H1 (cell line): ENCODE measurements around the gene PFKP.

Source experiments
- CBX5 ChIP-seq: fragments of 300-800, 300-1000 bp; sonication (generic); IDR thresholded peaks from 2 replicates; pipeline ENCODE4 v1.7.1; 2016; ENCODE audit warnings: antibody characterized with exemption, low read length, low read depth
- CREB1 ChIP-seq: IDR thresholded peaks from 2 replicates; pipeline ENCODE4 v1.6.1; 2012; ENCODE audit warnings: inconsistent platforms
- EZH2 ChIP-seq: fragments of 200-600 bp; sonication (generic); IDR thresholded peaks from 2 replicates; pipeline ENCODE4 v1.7.1; 2012; ENCODE audit warnings: low read depth, mild to moderate bottlenecking, moderate library complexity, low read length, inconsistent platforms; ENCODE audit not compliant: severe bottlenecking
- HDAC6 ChIP-seq: IDR thresholded peaks from one replicate; pipeline ENCODE4 v1.7.1; 2012; ENCODE audit warnings: low read depth, mild to moderate bottlenecking, inconsistent platforms, low read length, moderate library complexity
- JUND ChIP-seq: IDR thresholded peaks from 2 replicates; pipeline ENCODE4 v1.6.1; 2011; ENCODE audit warnings: mild to moderate bottlenecking, improper control_type of control experiment, low read length
- POLR2A ChIP-seq, 2 experiments: IDR thresholded peaks; 1 replicate in 1 of 2; 2 replicates in 1 of 2; pipeline ENCODE4 v1.6.1; 2011; ENCODE audit warnings: low read depth in 2 of 2, low read length in 2 of 2, mild to moderate bottlenecking in 2 of 2; ENCODE audit errors: control extremely low read depth in 1 of 2
- POLR2AphosphoS5 ChIP-seq: IDR thresholded peaks from 2 replicates; pipeline ENCODE4 v1.6.1; 2011; ENCODE audit warnings: low read depth, low read length
- RXRA ChIP-seq: IDR thresholded peaks from 2 replicates; pipeline ENCODE4 v1.6.1; 2011; ENCODE audit warnings: low read depth, mild to moderate bottlenecking, low read length, moderate library complexity; ENCODE audit not compliant: insufficient read depth
- SP1 ChIP-seq: IDR thresholded peaks from 2 replicates; pipeline ENCODE4 v1.6.1; 2011; ENCODE audit warnings: low read depth, low read length
- TF ChIP-seq, protein P1 (sequence below), 3 experiments: IDR thresholded peaks; 1 replicate in 2 of 3; 2 replicates in 1 of 3; pipeline versions ENCODE4 v1.5.1 to v1.6.1; 2011; ENCODE audit warnings: low read length in 3 of 3, mild to moderate bottlenecking in 3 of 3, inconsistent platforms in 2 of 3, low read depth in 1 of 3, moderate library complexity in 1 of 3; ENCODE audit not compliant: insufficient read depth in 1 of 3; ENCODE audit errors: control extremely low read depth in 1 of 3

DNA sequence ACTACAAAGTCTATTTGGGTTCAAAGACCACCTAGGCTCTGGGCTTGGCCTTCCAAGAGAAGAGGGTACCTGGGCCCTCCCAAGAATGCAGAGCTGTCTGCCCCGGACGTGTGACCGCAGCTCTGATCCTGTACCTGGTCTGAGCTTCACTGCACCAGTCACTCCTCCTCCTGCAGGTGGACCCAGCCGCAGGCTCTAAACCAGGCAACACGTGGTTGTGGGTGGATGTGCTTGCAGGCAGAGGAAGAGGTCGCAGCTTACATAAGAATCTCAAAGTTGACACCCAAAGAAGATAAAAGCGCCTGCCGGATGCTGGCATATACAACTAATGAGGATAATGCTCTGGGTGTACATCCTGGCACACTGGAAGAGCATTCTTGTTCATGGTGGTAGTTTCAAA is 9.4 kb upstream of the PFKP start:
- no peak for TF ChIP-seq POLR2A (IDR thresholded peaks at IDR 0.05; ENCODE audit: control extremely low read depth in 1 of 2, low read depth in 2 of 2, low read length in 2 of 2)
- TF ChIP-seq POLR2AphosphoS5: no peak
- TF ChIP-seq RXRA: no peak
- no peak for TF ChIP-seq CBX5
- TF ChIP-seq SP1: no peak
- TF ChIP-seq, protein P1, sequence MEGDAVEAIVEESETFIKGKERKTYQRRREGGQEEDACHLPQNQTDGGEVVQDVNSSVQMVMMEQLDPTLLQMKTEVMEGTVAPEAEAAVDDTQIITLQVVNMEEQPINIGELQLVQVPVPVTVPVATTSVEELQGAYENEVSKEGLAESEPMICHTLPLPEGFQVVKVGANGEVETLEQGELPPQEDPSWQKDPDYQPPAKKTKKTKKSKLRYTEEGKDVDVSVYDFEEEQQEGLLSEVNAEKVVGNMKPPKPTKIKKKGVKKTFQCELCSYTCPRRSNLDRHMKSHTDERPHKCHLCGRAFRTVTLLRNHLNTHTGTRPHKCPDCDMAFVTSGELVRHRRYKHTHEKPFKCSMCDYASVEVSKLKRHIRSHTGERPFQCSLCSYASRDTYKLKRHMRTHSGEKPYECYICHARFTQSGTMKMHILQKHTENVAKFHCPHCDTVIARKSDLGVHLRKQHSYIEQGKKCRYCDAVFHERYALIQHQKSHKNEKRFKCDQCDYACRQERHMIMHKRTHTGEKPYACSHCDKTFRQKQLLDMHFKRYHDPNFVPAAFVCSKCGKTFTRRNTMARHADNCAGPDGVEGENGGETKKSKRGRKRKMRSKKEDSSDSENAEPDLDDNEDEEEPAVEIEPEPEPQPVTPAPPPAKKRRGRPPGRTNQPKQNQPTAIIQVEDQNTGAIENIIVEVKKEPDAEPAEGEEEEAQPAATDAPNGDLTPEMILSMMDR (IDR thresholded peaks at IDR 0.05; ENCODE audit: control extremely low read depth in 1 of 3, insufficient read depth in 1 of 3, low read depth in 1 of 3, low read length in 3 of 3): no peak
- no peak for TF ChIP-seq EZH2
- no peak for TF ChIP-seq HDAC6
- no peak for TF ChIP-seq JUND
- TF ChIP-seq CREB1: no peak
